ENCODE measurements around the gene HSPA1A.
"Not testable (repeated sequence)": the region's sequence is repeated elsewhere in the genome, so short reads cannot be mapped to it uniquely, and the experiment has no call there.

HSPA1A gene

GRCh38 chr6:31814677-31815024, 692 bp upstream of the HSPA1A start:
- H3K4me2 ChIP-seq = no peak overlapping the region

DNA sequence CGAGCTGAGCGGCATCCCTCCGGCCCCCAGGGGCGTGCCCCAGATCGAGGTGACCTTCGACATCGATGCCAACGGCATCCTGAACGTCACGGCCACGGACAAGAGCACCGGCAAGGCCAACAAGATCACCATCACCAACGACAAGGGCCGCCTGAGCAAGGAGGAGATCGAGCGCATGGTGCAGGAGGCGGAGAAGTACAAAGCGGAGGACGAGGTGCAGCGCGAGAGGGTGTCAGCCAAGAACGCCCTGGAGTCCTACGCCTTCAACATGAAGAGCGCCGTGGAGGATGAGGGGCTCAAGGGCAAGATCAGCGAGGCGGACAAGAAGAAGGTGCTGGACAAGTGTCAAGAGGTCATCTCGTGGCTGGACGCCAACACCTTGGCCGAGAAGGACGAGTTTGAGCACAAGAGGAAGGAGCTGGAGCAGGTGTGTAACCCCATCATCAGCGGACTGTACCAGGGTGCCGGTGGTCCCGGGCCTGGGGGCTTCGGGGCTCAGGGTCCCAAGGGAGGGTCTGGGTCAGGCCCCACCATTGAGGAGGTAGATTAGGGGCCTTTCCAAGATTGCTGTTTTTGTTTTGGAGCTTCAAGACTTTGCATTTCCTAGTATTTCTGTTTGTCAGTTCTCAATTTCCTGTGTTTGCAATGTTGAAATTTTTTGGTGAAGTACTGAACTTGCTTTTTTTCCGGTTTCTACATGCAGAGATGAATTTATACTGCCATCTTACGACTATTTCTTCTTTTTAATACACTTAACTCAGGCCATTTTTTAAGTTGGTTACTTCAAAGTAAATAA, 2.0 kb downstream of the HSPA1A start:
- H3K4me2 ChIP-seq; H2AFZ ChIP-seq (ENCODE audit: low read depth); H3K4me3 ChIP-seq (IDR thresholded peaks at IDR 0.05; ENCODE audit: insufficient read depth, low read depth, low read length); H3K27ac ChIP-seq; H3K27me3 ChIP-seq (ENCODE audit: insufficient read depth, low read depth); H3K9ac ChIP-seq; H4K20me1 ChIP-seq (ENCODE audit: insufficient read depth); H3K4me1 ChIP-seq (ENCODE audit: low read depth, poor library complexity, severe bottlenecking); H3K79me2 ChIP-seq (ENCODE audit: insufficient read depth, low read depth); H3K36me3 ChIP-seq (ENCODE audit: insufficient read depth): not testable (repeated sequence)

More at GRCh38 chr6:31814677-31815024, 692 bp upstream of the HSPA1A start:
- Histone ChIP-seq H3K9ac (no peak overlapping the region), H4K20me1 (ENCODE audit: insufficient read depth) (no peaks in the 10 kb centered on the region), H3K4me3 (IDR thresholded peaks at IDR 0.05; ENCODE audit: insufficient read depth, low read depth, low read length) (no peak overlapping the region), H2AFZ (ENCODE audit: low read depth) (no peak overlapping the region), H3K27ac (no peak overlapping the region), H3K4me1 (ENCODE audit: low read depth, poor library complexity, severe bottlenecking) (no peaks in the 10 kb centered on the region), H3K79me2 (ENCODE audit: insufficient read depth, low read depth) (no peaks in the 10 kb centered on the region), H3K36me3 (ENCODE audit: insufficient read depth) (no peaks in the 10 kb centered on the region), H3K27me3 (ENCODE audit: insufficient read depth, low read depth) (no peaks in the 10 kb centered on the region)
- no peak for TF ChIP-seq CTCF (conservative IDR thresholded peaks at IDR 0.05; ENCODE audit: low read depth, low read length)

DNA sequence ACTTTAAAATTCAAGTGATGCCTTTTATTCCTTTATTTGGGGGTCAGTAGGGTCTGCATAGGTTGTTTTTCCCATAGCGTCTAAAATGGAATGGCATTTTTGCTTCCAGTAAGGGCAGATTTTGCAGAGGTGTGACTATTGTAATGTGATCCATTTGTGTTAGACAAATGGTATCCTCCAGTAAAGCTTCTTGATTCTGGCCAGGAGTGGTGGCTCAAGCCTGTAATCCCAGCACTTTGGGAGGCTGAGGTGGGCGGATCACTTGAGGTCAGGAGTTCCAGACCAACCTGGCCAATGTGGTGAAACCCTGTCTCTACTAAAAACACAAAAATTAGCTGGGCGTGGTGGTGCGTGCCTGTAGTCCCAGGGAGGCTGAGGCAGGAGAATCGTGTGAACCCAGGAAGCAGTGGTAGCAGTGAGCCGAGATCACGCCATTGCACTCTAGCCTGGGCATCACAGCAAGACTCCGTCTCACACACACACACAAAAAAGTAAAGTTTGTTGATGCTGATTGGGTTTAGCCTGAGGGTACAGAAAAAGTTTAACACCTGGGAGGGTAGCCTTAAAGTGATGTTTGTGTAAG, 2.7 kb downstream of the HSPA1A start:
- H4K20me1 ChIP-seq (ENCODE audit: insufficient read depth); H3K36me3 ChIP-seq (ENCODE audit: insufficient read depth); H3K9ac ChIP-seq; H3K4me3 ChIP-seq (IDR thresholded peaks at IDR 0.05; ENCODE audit: insufficient read depth, low read depth, low read length); H3K27me3 ChIP-seq (ENCODE audit: insufficient read depth, low read depth); H3K79me2 ChIP-seq (ENCODE audit: insufficient read depth, low read depth); H3K4me2 ChIP-seq; H2AFZ ChIP-seq (ENCODE audit: low read depth); H3K27ac ChIP-seq: not testable (repeated sequence)
- H3K4me1 ChIP-seq (ENCODE audit: low read depth, poor library complexity, severe bottlenecking) = peaks cover 15% of the 10 kb centered on the region

- Histone ChIP-seq H3K9ac (no peak overlapping the region), H4K20me1 (ENCODE audit: insufficient read depth) (no peaks in the 10 kb centered on the region), H3K27ac (no peak overlapping the region), H3K4me3 (IDR thresholded peaks at IDR 0.05; ENCODE audit: insufficient read depth, low read depth, low read length) (no peak overlapping the region), H3K36me3 (ENCODE audit: insufficient read depth) (no peaks in the 10 kb centered on the region), H3K4me1 (ENCODE audit: low read depth, poor library complexity, severe bottlenecking) (peaks cover 33% of the 10 kb centered on the region), H3K27me3 (ENCODE audit: insufficient read depth, low read depth) (no peaks in the 10 kb centered on the region), H3K79me2 (ENCODE audit: insufficient read depth, low read depth) (no peaks in the 10 kb centered on the region; the same call in 1 of the 2 replicates), H3K4me2 (no peak overlapping the region), H2AFZ (ENCODE audit: low read depth) (no peak overlapping the region)
- no peak for TF ChIP-seq CTCF (conservative IDR thresholded peaks at IDR 0.05; ENCODE audit: low read depth, low read length)
These were observed 4.5 kb downstream of the HSPA1A start for GRCh38 chr6:31819871-31820299.

DNA sequence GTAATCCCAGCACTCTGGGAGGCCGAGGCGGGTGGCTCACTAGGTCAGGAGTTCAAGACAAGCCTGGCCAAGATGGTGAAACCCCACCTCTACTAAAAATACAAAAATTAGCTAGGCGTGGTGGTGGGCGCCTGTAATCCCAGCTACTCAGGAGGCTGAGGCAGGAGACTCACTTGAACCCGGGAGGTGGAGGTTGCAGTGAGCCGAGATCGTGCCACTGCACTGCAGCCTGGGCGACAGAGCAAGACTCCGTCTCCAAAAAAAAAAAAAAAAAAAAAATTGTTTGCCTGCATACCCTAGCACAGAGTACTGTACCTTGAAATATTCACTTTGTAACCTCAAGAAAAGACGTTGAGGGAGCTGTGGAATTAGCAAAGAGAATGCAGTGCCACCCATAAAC, 5.1 kb downstream of the HSPA1A start:
- H3K9ac ChIP-seq; H3K36me3 ChIP-seq (ENCODE audit: insufficient read depth); H2AFZ ChIP-seq (ENCODE audit: low read depth); H3K4me3 ChIP-seq (IDR thresholded peaks at IDR 0.05; ENCODE audit: insufficient read depth, low read depth, low read length); H3K79me2 ChIP-seq (ENCODE audit: insufficient read depth, low read depth); H4K20me1 ChIP-seq (ENCODE audit: insufficient read depth); H3K27me3 ChIP-seq (ENCODE audit: insufficient read depth, low read depth); H3K27ac ChIP-seq: not testable (repeated sequence)
- H3K4me2 ChIP-seq = peak overlapping the region; percentile 85; the same call in 1 of the 2 replicates
- H3K4me1 ChIP-seq (ENCODE audit: low read depth, poor library complexity, severe bottlenecking) = peaks cover 39% of the 10 kb centered on the region
